Trophoblast cell (in vitro differentiated cells and primary cell): ENCODE results near the gene OR51S1.

Source experiments
- DNase-seq, 2 donors: peaks; one replicate each; pipeline ENCODE4 v3.0.0-alpha.2; 2016
- H2AFZ ChIP-seq: 2 replicates; pipeline ENCODE4 v1.6.1; 2013; ENCODE audit warnings: low read length, moderate library complexity, mild to moderate bottlenecking; ENCODE audit not compliant: insufficient read depth, poor library complexity
- H2AK5ac ChIP-seq: 2 replicates; pipeline ENCODE4 v1.6.1; 2013; ENCODE audit warnings: mild to moderate bottlenecking, low read length
- H2BK120ac ChIP-seq: 2 replicates; pipeline ENCODE4 v1.6.1; 2013; ENCODE audit warnings: low read length, mild to moderate bottlenecking, moderate library complexity; ENCODE audit not compliant: insufficient read depth, poor library complexity
- H2BK12ac ChIP-seq: 2 replicates; pipeline ENCODE4 v1.6.1; 2013; ENCODE audit warnings: mild to moderate bottlenecking, low read length, moderate library complexity
- H2BK5ac ChIP-seq: 2 replicates; pipeline ENCODE4 v1.6.1; 2013; ENCODE audit warnings: low read length, low read depth, moderate library complexity, mild to moderate bottlenecking; ENCODE audit not compliant: poor library complexity
- H3K14ac ChIP-seq: 2 replicates; pipeline ENCODE4 v1.6.1; 2013; ENCODE audit warnings: mild to moderate bottlenecking, low read length
- H3K18ac ChIP-seq: 2 replicates; pipeline ENCODE4 v1.6.1; 2013; ENCODE audit warnings: mild to moderate bottlenecking, low read length
- H3K23ac ChIP-seq: 2 replicates; pipeline ENCODE4 v1.6.1; 2013; ENCODE audit warnings: low read length
- H3K27ac ChIP-seq: 2 replicates; pipeline ENCODE4 v1.5.1; 2013; ENCODE audit warnings: low read depth, mild to moderate bottlenecking, inconsistent platforms, low read length, moderate library complexity
- H3K27me3 ChIP-seq: 2 replicates; pipeline ENCODE4 v1.6.1; 2013; ENCODE audit warnings: inconsistent platforms, mild to moderate bottlenecking, low read length, moderate library complexity; ENCODE audit not compliant: insufficient read depth
- H3K36me3 ChIP-seq, 2 experiments: 1 replicate in 1 of 2; 2 replicates in 1 of 2; pipeline ENCODE4 v1.6.1; 2013; ENCODE audit warnings: low read length in 2 of 2, mild to moderate bottlenecking in 2 of 2, moderate library complexity in 1 of 2; ENCODE audit not compliant: insufficient read depth in 2 of 2, control insufficient read depth in 1 of 2
- H3K4ac ChIP-seq: 2 replicates; pipeline ENCODE4 v1.6.1; 2013; ENCODE audit warnings: low read depth, mild to moderate bottlenecking, low read length, moderate library complexity
- H3K4me1 ChIP-seq, 2 experiments: 1 replicate in 1 of 2; 2 replicates in 1 of 2; pipeline ENCODE4 v1.6.1; 2013; ENCODE audit warnings: low read length in 2 of 2, mild to moderate bottlenecking in 2 of 2, moderate library complexity in 1 of 2; ENCODE audit not compliant: insufficient read depth in 2 of 2, control insufficient read depth in 1 of 2
- H3K4me2 ChIP-seq: 2 replicates; pipeline ENCODE4 v1.6.1; 2013; ENCODE audit warnings: inconsistent platforms, mild to moderate bottlenecking, low read length, moderate library complexity
- H3K4me3 ChIP-seq: 2 replicates; pipeline ENCODE4 v1.5.1; 2013; ENCODE audit warnings: mild to moderate bottlenecking, low read depth, low read length, inconsistent platforms
- H3K79me1 ChIP-seq: one replicate; pipeline ENCODE4 v1.6.1; 2013; ENCODE audit warnings: low read length
- H3K79me2 ChIP-seq: 2 replicates; pipeline ENCODE4 v1.6.1; 2013; ENCODE audit warnings: low read length, mild to moderate bottlenecking; ENCODE audit not compliant: control insufficient read depth, insufficient read depth, poor library complexity
- H3K9ac ChIP-seq: 2 replicates; pipeline ENCODE4 v1.6.1; 2013; ENCODE audit warnings: mild to moderate bottlenecking, low read length
- H3K9me3 ChIP-seq: 2 replicates; pipeline ENCODE4 v1.6.1; 2013; ENCODE audit warnings: low read depth, mild to moderate bottlenecking, control low read depth, inconsistent platforms, low read length; ENCODE audit not compliant: insufficient read depth
- H4K12ac ChIP-seq: 2 replicates; pipeline ENCODE4 v1.6.1; 2013; ENCODE audit warnings: low read depth, mild to moderate bottlenecking, low read length, moderate library complexity
- H4K8ac ChIP-seq: 2 replicates; pipeline ENCODE4 v1.6.1; 2013; ENCODE audit warnings: low read depth, mild to moderate bottlenecking, low read length, moderate library complexity
- H4K91ac ChIP-seq: one replicate; pipeline ENCODE4 v1.6.1; 2013; ENCODE audit warnings: low read depth, mild to moderate bottlenecking, low read length, moderate library complexity
- whole genome bisulfite sequencing: extraction: QIAGEN DNeasy Blood & Tissue Kit; methylation state at CpG from one replicate; pipeline ENCODE4 v1.1.7; 2013; ENCODE audit warnings: missing lambda C conversion rate; ENCODE audit not compliant: insufficient read length, insufficient coverage; ENCODE audit errors: extremely low coverage; 5-methylcytosine and 5-hydroxymethylcytosine counted together

Gene OR51S1

GRCh38 chr11:4886186-4886585 lies 37.2 kb upstream of the OR51S1 start:
- Histone ChIP-seq H3K79me2 (no peaks in the 10 kb centered on the region), H3K4me2 (no peak overlapping the region), H3K4me1 (peaks cover 0 to 3% of the 10 kb centered on the region in 2 experiments), H3K14ac (no peak overlapping the region), H3K4ac (no peak overlapping the region), H3K27ac (no peak overlapping the region), H3K4me3 (no peak overlapping the region), H2AK5ac (no peak overlapping the region), H4K91ac (no peak overlapping the region), H3K36me3 (no peaks in the 10 kb centered on the region), H3K9ac (no peak overlapping the region), H3K27me3 (no peaks in the 10 kb centered on the region), H3K23ac (no peak overlapping the region), H4K12ac (no peak overlapping the region), H2AFZ (no peak overlapping the region), H4K8ac (no peak overlapping the region), H2BK5ac (no peak overlapping the region), H3K9me3 (no peaks in the 10 kb centered on the region), H3K79me1 (no peaks in the 10 kb centered on the region), H2BK120ac (no peak overlapping the region), H3K18ac (no peak overlapping the region), H2BK12ac (no peak overlapping the region)
- WGBS = no CpG with 5 or more reads among the region's 3 CpGs
- DNase-seq = no peak

GRCh38 chr11:4884361-4884760 lies 35.4 kb upstream of the OR51S1 start:
- H3K23ac ChIP-seq = no peak overlapping the region
- H3K4me1 ChIP-seq = peaks cover 0 to 3% of the 10 kb centered on the region in 2 experiments
- H2BK5ac ChIP-seq = no peak overlapping the region
- H2AK5ac ChIP-seq = no peak overlapping the region
- H3K9me3 ChIP-seq = no peaks in the 10 kb centered on the region
- no peak overlapping the region for H3K4ac ChIP-seq
- H3K27ac ChIP-seq = no peak overlapping the region
- H4K8ac ChIP-seq = no peak overlapping the region
- no peak overlapping the region for H4K91ac ChIP-seq
- H3K79me1 ChIP-seq = no peaks in the 10 kb centered on the region
- no CpG with 5 or more reads among the region's 3 CpGs for WGBS
- no peak for DNase-seq
- H3K27me3 ChIP-seq = no peaks in the 10 kb centered on the region
- no peak overlapping the region for H4K12ac ChIP-seq
- no peak overlapping the region for H2AFZ ChIP-seq
- no peak overlapping the region for H2BK120ac ChIP-seq
- H3K9ac ChIP-seq = no peak overlapping the region
- no peak overlapping the region for H3K4me3 ChIP-seq
- H3K4me2 ChIP-seq = no peak overlapping the region
- H3K18ac ChIP-seq = no peak overlapping the region
- no peak overlapping the region for H2BK12ac ChIP-seq
- no peaks in the 10 kb centered on the region for H3K36me3 ChIP-seq
- no peaks in the 10 kb centered on the region for H3K79me2 ChIP-seq
- H3K14ac ChIP-seq = no peak overlapping the region

DNA sequence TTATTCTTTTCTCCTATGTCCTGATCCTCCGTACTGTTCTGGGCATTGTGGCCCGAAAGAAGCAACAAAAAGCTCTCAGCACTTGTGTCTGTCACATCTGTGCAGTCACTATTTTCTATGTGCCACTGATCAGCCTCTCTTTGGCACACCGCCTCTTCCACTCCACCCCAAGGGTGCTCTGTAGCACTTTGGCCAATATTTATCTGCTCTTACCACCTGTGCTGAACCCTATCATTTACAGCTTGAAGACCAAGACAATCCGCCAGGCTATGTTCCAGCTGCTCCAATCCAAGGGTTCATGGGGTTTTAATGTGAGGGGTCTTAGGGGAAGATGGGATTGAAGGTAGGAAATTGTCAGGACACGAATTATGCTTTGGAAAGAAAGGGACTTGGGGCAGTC lies 33.5 kb upstream of the OR51S1 start:
- Histone ChIP-seq H3K4ac (no peak overlapping the region), H2AK5ac (no peak overlapping the region), H3K79me1 (no peaks in the 10 kb centered on the region), H2BK12ac (no peak overlapping the region), H3K4me2 (no peak overlapping the region), H3K27ac (no peak overlapping the region), H2BK5ac (no peak overlapping the region), H4K8ac (no peak overlapping the region), H3K27me3 (no peaks in the 10 kb centered on the region), H3K23ac (no peak overlapping the region), H3K18ac (no peak overlapping the region), H4K91ac (no peak overlapping the region), H2BK120ac (no peak overlapping the region), H3K4me1 (peaks cover 0 to 3% of the 10 kb centered on the region in 2 experiments), H3K79me2 (no peaks in the 10 kb centered on the region), H2AFZ (no peak overlapping the region), H3K9ac (no peak overlapping the region), H3K36me3 (no peaks in the 10 kb centered on the region), H4K12ac (no peak overlapping the region), H3K9me3 (no peaks in the 10 kb centered on the region), H3K14ac (no peak overlapping the region), H3K4me3 (no peak overlapping the region)
- no CpG with 5 or more reads among the region's 5 CpGs for WGBS
- DNase-seq = no peak

- Histone ChIP-seq H4K91ac (no peak within 1 kb of the TSS), H3K27me3 (no peaks in the 10 kb centered on the region), H3K9ac (no peak within 1 kb of the TSS), H3K4me2 (no peak within 1 kb of the TSS), H3K23ac (no peak within 1 kb of the TSS), H3K27ac (no peak within 1 kb of the TSS), H3K4ac (no peak within 1 kb of the TSS), H2AFZ (no peak within 1 kb of the TSS), H3K79me1 (no peaks in the 10 kb centered on the region), H3K4me1 (peaks cover 0 to 3% of the 10 kb centered on the region in 2 experiments), H3K9me3 (no peaks in the 10 kb centered on the region), H3K4me3 (no peak within 1 kb of the TSS), H3K79me2 (no peaks in the 10 kb centered on the region), H3K18ac (no peak within 1 kb of the TSS), H2AK5ac (no peak within 1 kb of the TSS), H4K12ac (no peak within 1 kb of the TSS), H2BK12ac (no peak within 1 kb of the TSS), H2BK5ac (no peak within 1 kb of the TSS), H3K14ac (no peak within 1 kb of the TSS), H2BK120ac (no peak within 1 kb of the TSS), H3K36me3 (no peaks in the 10 kb centered on the region), H4K8ac (no peak within 1 kb of the TSS)
- no peak for DNase-seq
- WGBS = no CpG with 5 or more reads among the region's 8 CpGs
Measured at GRCh38 chr11:4881860-4882500, 33.0 kb upstream of the OR51S1 start, which contains the start of gene OR51T1. Gene OR51T1, plus strand, starts transcription at chr11:4881900. Its CDS starts 0 bp downstream, at chr11:4881900.
